ENCODE measurements around the gene TMED1.
"Not testable (repeated sequence)": the region's sequence is repeated elsewhere in the genome, so short reads cannot be mapped to it uniquely, and the experiment has no call there.

- TF ChIP-seq CTCF (conservative IDR thresholded peaks at IDR 0.05); EZH2 (IDR thresholded peaks at IDR 0.05; ENCODE audit: low read depth): not testable (repeated sequence)
Observed at GRCh38 chr19:10877608-10878007, 41.6 kb upstream of the TMED1 start.
